ENCODE measurements around the gene LPP.
"Not testable (repeated sequence)": the region's sequence is repeated elsewhere in the genome, so short reads cannot be mapped to it uniquely, and the experiment has no call there.

LPP gene

DNA sequence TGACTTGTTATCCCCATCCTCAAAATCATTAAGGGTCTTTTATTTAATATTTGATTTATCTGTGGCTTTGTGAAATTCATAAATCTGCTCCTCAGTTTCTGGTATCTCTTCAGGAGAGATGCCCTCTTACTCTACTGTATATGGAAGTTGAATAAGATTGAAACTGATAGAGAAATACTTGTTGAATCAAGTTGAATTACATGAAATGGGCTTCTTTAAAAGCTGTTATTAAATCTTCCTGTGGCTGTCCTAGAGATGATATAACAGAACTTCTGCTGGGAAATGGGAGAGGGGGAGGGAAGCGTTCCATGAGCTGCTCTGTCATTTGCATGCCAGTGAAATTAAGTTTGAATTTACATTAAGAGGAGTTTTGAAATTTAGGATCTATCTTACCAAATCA, 523.4 kb downstream of the LPP start:
- no peak for DNase-seq (ENCODE audit: low spot score)

DNA sequence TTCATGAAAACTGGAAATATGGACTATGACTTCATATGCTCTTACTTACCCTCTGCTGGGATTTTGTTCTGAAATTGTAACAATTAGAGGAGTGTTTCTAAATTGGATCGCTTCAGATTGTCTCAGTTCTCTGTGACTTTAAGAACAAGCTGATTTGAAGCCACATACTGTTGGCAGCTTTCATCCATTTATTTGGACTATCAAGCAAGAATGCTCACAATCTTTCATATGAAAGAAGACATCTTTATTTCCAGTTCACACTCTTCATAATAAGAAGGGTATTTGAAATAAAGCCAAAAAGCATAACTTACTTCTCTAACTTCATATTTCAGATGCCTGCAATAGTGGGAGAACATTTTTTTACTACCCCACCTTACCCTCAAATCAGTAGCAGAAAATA, 526.2 kb downstream of the LPP start:
- no peak for DNase-seq (ENCODE audit: low spot score)

DNA sequence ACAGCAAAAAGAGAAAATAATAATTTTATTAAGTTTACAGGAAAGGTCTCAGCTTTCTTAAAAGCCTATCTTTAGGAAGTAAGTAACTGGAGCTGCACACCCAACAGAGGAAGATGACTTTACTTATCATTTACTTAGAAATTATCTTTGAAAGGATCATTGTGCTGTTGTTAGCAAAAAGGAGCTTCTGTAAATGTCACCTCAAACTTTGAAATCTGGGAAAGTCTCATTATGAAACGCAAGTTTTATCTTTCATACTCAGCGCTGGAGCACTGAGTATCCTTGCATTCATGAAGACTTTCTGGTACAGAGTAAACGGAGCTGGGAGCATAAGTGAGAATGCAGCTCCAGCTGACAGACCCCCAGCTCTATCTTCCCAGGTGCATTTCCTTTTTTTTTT, 526.6 kb downstream of the LPP start:
- DNase-seq (ENCODE audit: low spot score), result no peak

DNA sequence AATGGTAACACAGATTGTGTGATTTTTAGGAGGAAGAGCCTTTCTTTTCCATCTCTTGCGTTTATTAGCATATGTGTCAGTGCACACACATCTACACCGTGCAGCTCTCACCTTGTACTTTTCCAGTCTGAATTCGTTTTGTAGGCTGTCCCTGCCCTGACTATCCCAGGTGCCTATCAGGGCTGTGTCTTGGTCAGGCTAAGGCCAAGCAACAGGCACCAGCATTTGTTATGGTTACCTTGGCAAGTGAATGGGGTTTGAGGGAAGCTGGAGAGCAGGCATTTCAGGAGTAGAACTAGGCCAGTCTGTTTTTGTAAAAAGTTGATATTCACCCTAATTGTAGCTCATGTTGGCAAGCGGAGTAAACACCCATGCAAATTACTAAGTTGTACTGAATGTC, 528.4 kb downstream of the LPP start:
- DNase-seq (ENCODE audit: low spot score), result no peak

DNA sequence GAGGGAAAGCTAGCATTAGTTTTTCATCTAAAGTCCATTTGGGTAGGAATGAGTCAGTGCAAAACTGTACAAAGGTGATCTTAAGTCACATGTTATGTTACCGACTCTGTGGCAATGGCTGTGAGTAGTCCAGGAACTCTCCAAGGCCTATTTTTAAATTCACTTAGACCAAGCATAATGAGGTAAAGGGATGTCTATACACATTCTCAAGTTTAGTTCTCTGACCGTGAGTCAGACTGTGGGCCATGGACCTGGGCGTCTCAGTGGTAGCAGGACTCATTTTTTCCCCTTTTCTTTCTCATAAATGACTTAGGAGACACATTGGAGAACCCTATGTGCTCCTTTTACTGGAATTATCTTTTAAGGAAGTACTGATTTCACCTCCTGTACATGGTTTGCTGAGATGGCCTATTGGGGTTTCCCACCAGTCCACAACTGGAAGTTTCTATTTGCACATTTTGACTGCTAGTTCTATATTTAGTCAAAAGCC, 529.1 kb downstream of the LPP start:
- DNase-seq (ENCODE audit: low spot score), result no peak

DNA sequence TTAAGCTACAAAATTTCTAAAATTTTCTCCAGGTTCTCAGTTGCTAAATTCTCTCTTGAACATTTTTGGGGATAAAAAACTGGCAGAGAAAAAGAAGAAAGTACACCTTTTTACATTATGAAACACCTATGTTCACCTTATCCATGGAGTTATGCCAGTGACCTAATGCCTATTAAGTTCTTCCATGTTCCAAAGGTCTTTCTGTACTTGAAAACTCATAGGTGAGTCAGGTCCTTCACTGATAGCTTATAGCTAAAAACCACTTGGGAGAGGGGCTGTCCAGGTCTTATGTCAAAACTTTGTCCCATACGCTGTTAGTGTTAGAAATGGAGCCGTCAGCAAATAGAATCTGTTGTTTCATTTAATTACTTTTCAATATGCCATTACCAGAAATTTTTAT, 530.3 kb downstream of the LPP start:
- no peak for DNase-seq (ENCODE audit: low spot score)

DNA sequence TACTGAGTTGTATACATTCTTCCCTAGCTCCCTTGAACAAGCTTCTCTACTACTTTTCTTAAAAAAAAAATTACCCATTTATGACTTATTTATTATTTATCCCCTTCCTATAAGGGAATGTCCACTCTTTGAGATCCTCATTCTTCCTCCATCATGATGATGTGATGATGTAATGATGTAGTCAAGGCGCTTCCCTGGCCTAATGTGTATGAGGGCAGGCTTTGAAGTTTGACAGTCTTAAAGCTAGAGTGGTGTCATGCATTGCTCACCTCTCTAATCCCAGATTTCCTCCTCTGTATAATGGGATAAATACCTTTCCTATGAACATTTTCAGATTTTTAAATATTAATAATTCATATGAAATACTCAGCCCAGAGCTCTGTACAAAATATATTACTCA, 531.8 kb downstream of the LPP start:
- DNase-seq (ENCODE audit: low spot score), result no peak

DNA sequence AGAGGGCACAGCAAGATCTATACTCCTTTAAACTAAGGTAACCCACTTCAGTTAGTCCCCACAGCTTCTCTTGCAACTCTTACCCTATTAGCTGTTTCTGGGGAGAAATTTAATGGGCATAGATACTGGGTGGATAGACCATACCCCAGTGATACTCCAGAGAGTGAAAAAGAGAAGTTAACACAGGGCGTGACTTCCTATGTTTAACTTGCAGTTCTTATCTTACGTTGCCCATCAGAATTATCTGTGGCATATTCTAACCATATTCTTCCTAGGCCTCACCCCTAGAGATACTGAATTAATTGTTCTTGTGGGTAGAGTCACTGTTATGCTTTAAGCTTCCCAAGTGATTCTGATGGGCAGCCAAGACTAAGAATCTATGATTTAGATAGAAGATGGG, 532.4 kb downstream of the LPP start:
- no peak for DNase-seq (ENCODE audit: low spot score)

DNA sequence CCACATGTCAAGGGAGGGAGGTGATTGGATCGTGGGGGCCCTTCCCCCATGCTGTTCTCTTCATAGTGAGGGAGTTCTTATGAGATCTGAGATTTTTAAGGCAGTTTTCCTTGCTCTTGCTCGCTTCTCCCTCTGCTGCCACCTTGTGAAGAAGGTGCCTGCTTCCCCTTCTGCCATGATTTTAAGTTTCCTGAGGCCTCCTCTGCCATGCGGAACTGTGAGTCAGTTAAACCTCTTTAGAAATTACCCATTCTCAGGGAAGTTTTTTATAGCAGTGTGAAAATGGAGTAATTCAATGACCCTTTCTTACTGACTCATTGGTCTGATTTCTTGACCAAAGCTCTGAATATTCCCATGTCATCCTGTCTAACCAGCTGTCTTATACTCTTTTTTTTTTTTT, 533.4 kb downstream of the LPP start:
- no peak for DNase-seq (ENCODE audit: low spot score)

DNA sequence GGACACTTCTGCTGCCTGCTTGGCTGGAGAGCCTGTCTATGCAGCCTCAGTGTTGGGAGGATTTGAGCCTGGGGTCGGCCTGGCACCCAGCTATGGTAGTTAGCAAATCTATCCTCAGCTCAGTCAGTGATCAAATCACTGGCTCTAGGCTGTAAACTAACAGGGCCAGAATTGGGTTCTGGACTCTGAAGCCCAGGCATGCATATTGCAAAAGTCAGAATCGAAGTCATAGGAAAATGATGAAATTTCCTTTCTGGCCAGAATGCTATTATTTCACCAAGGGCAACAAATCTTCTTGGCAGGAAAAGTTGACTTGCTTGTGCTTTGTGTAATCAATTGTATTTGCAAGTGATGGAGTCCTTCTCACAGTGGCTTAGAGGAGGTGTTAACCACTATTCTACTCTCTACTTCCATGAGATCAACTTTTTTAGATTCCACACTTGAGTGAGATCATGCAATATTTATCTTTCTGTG, 535.2 kb downstream of the LPP start:
- no peak for DNase-seq (ENCODE audit: low spot score)

DNA sequence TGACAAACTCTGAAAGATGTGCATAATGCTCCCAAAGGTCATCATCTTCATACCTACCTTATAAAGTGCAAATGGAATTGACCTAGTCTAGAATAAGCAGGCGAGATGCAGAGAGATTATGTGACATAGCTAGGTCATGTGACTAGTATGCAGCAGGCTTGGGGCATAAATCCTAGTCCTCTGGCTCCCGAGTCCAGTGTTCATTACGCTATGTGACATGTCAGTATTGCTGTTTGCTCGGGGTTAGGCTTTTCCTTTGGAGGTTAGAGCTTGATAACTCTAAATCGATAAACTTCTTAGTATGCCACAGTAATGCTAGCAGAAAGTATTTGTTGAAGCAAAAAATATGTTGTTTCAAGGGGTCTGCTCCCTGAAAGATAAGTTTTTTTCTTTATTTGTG, 536.1 kb downstream of the LPP start:
- DNase-seq (ENCODE audit: low spot score), result no peak

DNA sequence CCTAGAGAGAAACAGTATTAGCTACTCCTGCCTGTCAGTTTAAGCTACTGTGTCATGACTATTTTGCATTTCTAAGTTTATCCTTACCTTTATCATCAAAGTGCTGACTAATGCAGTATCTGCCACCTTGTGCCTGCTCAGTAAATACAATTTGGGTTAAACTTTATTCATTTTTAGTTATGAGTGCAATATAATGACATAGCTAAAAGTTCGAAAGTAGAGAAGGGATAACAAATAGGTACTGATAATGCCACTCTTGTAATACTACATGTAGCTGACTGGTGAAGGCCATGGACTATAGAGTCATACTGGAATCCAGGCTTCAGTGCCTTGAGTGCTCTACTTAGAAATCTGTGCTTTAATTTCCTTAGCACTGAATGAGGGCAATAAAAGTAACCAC, 537.0 kb downstream of the LPP start:
- DNase-seq (ENCODE audit: low spot score), result no peak

DNA sequence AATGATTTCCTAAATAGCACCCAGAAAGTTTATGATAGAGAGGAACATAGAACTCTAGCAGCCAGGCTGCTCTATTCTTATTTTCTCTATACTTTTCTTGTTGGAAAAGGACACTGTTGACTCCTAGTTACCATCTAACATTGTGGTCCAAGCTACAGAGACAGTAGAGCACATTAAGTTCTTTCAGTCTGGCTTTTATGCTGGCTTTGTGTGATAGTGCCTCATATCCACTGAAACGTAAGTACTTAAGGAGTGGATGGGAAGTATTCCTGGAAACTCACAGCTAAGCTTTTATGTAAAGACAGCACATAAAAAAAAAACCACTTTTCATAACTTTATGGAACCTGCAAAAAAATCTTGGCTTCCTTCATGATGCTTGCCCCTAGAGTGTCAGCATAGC, 537.7 kb downstream of the LPP start:
- no peak for DNase-seq (ENCODE audit: low spot score)

DNA sequence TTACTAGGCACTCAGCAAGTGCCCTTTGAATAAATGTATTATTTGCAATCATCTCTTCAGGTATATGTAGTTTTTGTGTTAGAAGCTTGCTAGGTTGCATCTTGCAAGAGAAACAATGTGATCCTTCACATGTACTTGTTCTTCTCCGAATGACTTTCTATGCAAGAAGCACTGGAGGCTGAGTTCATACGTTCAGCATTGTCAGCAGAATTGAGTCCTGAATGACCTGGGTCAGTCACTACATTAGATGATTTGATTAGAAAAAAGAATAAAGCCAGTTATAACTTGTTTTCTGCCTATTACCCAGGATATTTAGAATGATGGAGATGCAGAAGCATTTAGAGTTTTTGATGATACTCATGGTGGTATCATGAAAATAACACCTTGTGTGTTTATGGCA, 538.7 kb downstream of the LPP start:
- DNase-seq (ENCODE audit: low spot score), result no peak

DNA sequence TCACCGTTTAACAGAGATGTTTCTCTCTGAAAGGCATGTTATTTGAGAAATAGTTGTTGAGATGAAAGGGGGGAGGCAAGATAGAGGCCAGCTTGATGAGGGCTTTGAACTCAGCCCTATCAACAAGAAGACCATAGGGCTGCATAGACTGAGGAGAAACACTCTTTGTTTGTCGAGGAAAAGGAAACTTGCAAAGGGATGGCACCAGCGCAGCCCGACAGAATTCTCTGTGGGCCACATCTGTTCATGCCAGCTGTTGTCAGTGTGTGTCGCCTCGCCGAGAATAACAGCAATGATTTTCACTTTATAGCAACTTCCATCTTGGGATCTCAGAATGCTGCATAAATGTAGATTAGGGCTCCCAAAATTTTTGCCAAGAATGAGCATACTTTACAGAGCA, 539.5 kb downstream of the LPP start:
- no peak for DNase-seq (ENCODE audit: low spot score)

DNA sequence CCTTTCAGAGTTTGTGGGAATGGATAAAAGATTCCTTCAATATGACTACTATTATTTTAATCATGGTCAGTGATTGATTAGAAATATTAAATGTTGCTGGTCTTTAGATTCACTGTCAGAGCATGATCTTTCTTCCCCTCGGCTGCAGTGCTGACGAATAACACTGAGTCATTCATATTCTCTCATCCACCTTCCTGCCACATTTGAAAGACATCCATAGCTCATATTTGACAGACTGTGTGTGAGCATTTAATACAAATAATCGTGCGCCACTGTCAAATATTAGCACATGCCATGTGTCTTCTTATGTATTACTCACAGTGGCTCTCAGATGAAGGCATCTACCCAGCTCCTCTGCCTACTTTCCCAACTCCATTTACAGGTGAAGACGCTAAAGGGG, 541.3 kb downstream of the LPP start:
- no peak for DNase-seq (ENCODE audit: low spot score)

DNA sequence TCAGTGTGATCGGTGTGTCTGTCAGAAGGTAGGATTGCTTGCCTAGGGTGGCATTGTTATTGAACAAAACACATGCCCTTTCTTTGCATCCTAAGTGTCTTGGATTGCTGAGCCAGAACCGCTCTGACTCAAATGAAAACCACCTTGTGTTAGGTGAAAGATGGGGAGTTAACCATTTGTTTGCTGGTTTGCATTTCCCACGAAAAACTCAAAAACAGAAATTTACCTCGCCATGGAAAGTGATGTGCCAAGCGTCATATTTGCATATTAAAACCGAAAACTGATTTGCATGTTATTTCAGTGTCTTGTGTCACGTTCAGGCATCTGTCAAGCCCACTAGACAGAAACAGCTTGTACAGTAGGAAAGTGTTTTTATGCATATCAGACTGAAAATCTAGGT, 543.2 kb downstream of the LPP start:
- DNase-seq (ENCODE audit: low spot score), result no peak

DNA sequence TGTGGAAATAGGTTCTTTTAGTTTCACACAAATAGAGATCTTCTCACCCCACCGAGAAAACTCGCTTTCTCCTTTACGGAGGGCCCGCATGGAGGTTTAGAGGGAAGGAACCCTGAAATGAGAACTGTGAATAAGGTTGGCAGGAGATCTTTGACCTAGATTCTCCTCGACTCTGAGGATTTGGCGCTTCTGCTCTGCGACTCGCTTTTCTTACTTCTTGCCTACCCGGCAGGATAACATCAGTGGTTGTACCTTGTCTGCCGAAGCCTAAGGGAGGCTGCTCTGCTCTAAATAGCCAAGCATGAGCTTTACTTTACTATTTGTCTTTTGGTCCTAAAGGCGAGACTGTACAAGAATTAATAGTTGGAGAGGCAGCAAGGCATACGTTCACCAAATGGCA, 544.5 kb downstream of the LPP start:
- DNase-seq (ENCODE audit: low spot score), result no peak

DNA sequence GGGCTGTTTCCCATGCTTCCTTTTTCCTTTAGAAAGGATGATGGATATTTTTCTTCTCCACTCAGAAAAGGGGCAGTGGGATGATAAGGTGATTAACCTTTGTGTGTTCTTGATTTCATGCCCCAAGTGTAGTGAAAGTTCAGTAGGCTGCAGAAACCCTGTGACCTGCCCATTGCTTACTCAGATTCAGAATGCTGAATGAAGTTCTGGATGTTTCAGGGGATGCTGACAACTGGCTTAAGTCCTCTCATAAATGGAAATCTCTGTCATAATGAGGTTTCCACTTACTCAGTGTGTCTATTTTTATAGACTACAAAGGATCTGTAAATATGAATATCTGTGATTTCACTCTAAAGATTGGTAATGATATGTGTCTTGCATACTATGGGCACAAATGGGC, 546.5 kb downstream of the LPP start:
- DNase-seq (ENCODE audit: low spot score), result no peak

DNA sequence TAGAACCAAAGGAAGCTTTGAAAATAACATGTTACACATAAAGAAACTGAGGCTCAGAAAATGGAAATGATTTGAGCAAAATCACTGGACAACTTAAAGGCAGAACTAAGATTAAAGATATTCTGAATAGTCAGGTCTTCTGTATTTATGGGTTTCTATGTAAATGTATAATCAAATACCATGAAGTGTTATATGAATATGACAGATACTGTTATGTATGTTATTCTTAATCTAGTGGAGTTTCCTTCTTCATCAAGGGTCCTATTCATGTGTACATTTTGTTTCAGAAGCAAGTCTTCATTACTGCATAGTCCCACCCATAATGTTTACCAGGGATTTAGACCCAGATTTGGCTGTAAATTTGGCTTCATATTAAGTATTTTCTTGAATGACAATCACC, 547.0 kb downstream of the LPP start:
- DNase-seq (ENCODE audit: low spot score), result no peak

DNA sequence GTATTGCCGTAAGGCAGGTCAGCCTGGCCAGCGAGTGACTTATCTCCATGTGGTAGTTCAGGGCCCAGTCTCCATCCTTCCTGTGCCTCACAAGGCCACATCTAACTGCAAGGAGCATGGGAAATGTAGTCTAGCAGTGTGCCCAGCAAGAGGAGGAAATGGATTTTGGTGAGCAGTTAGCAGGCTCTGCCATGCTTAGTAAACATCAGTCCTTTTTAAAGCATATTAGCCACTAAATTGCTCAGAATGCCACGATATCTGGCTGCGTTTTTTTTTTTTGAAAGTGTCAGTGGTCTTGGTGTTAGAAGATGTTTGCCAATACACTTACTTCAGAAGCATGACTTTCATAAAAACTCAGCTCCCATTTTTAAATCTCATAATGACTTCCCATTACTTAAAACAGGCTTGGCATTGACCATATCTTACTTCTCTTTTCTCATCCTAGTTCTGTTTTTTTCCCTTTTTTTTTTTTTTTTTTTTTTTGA, 547.6 kb downstream of the LPP start:
- DNase-seq (ENCODE audit: low spot score), result no peak

DNA sequence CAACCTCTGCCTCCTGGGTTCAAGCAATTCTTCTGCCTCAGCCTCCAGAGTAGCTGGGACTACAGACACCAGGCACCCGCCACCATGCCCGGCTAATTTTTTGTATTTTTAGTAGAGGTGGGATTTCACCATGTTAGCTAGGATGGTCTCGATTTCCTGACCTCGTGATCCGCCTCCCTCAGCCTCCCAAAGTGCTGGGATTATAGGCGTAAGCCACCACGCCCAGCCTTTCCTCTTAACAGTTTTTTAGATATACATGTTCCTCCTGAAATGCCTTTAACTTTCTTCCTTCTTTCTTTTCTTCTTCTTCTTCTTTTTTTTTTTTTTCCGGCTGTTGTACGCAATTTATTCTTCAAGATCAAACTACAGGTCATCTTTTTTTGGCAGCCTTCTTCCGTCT, 548.1 kb downstream of the LPP start:
- not testable (repeated sequence) for DNase-seq (ENCODE audit: low spot score)

DNA sequence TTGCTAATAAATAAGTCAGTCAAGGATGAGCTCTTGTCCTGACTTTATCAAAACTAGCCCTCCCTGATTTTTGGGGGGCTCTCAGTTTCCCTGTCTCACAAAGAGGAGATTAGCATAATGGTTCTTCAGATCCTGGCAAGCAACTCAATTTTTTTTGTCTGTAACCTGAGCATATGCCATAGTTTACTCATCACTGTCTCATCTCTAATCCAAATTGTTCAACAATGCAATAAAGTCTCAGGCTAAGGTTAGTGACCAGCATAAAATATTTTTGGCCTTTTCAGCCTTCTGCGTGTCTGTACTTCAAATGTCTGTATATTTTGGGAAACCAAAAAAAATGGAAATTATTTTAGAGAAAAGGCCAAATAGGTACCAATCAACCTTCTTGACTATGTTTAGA, 552.2 kb downstream of the LPP start:
- no peak for DNase-seq (ENCODE audit: low spot score)

DNA sequence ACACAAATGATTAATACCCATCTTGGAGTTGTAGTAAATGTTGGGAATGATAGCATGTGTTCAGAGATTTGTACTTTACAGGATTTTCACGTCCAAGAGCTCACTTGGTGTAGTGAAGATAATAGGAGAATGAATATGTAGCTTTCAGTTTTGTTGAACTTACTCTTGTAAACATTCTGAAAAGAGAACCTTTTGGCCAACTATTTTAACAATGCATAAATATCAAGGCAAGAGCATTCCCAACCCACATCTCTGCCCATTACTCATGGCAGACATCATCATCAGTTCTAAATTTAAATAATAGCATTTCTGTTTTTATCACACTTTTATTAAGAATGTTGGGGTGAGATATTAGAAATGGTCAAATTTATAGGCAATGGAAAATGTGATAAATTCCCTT, 552.6 kb downstream of the LPP start:
- DNase-seq (ENCODE audit: low spot score), result no peak

All from left forelimb (tissue), 1 donor.